Neuronal stem cell (in vitro differentiated cells): ENCODE measurements around the gene HAS3.
"Not testable (repeated sequence)": the region's sequence is repeated elsewhere in the genome, so short reads cannot be mapped to it uniquely, and the experiment has no call there.

Experiments
- DNase-seq: peaks from one replicate; pipeline ENCODE4 v3.0.0-alpha.2; 2013; ENCODE audit warnings: low spot score
- H2AFZ ChIP-seq: one replicate; pipeline ENCODE4 v1.6.1; 2013; ENCODE audit warnings: mild to moderate bottlenecking, low read length, inconsistent platforms
- H2AK5ac ChIP-seq: 2 replicates; pipeline ENCODE4 v1.6.1; 2013; ENCODE audit warnings: low read depth, mild to moderate bottlenecking, inconsistent platforms, low read length, moderate library complexity, mixed read lengths
- H2BK120ac ChIP-seq: 2 replicates; pipeline ENCODE4 v1.6.1; 2013; ENCODE audit warnings: low read depth, mild to moderate bottlenecking, inconsistent platforms, low read length, moderate library complexity, mixed read lengths
- H2BK12ac ChIP-seq: one replicate; pipeline ENCODE4 v1.6.1; 2013; ENCODE audit warnings: low read length, inconsistent platforms
- H2BK15ac ChIP-seq: 2 replicates; pipeline ENCODE4 v1.6.1; 2013; ENCODE audit warnings: mild to moderate bottlenecking, low read length, inconsistent platforms, mixed read lengths
- H2BK5ac ChIP-seq: one replicate; pipeline ENCODE4 v1.6.1; 2013; ENCODE audit warnings: inconsistent platforms, mild to moderate bottlenecking, low read length, moderate library complexity
- H3K14ac ChIP-seq: one replicate; pipeline ENCODE4 v1.6.1; 2013; ENCODE audit warnings: low read length, inconsistent platforms
- H3K18ac ChIP-seq: 2 replicates; pipeline ENCODE4 v1.6.1; 2013; ENCODE audit warnings: low read length, inconsistent platforms
- H3K23ac ChIP-seq: 2 replicates; pipeline ENCODE4 v1.6.1; 2013; ENCODE audit warnings: low read depth, mild to moderate bottlenecking, mixed read lengths, low read length, inconsistent platforms; ENCODE audit not compliant: poor library complexity
- H3K27ac ChIP-seq: replicated peaks from 3 replicates; pipeline ENCODE4 v1.5.1; 2013; ENCODE audit warnings: low read length, inconsistent platforms
- H3K27me3 ChIP-seq, 3 experiments: 2 replicates each; pipeline ENCODE4 v1.6.1; 2013; ENCODE audit warnings: low read length in 3 of 3, mild to moderate bottlenecking in 2 of 3, inconsistent platforms in 1 of 3, low read depth in 1 of 3, mixed read lengths in 1 of 3, moderate library complexity in 1 of 3; ENCODE audit not compliant: control insufficient read depth in 3 of 3, insufficient read depth in 3 of 3
- H3K36me3 ChIP-seq, 2 donors: replicated peaks in 1 of 2; 2 replicates each; pipeline ENCODE4 v1.6.1; 2013; ENCODE audit warnings: low read length in 2 of 2; ENCODE audit not compliant: control insufficient read depth in 2 of 2, insufficient read depth in 2 of 2
- H3K4ac ChIP-seq: 2 replicates; pipeline ENCODE4 v1.6.1; 2013; ENCODE audit warnings: inconsistent platforms, mild to moderate bottlenecking, low read length, moderate library complexity
- H3K4me1 ChIP-seq, 2 donors: 1 replicate in 1 of 2; 2 replicates in 1 of 2; pipeline ENCODE4 v1.6.1; 2013; ENCODE audit warnings: low read length in 2 of 2, low read depth in 1 of 2; ENCODE audit not compliant: control insufficient read depth in 2 of 2, insufficient read depth in 1 of 2
- H3K4me2 ChIP-seq: one replicate; pipeline ENCODE4 v1.6.1; 2013; ENCODE audit warnings: mild to moderate bottlenecking, low read length, inconsistent platforms; ENCODE audit not compliant: insufficient read depth, poor library complexity, severe bottlenecking
- H3K4me3 ChIP-seq, 2 donors: 2 replicates each; pipeline ENCODE4 v1.5.1; 2013; ENCODE audit warnings: low read length in 2 of 2, mild to moderate bottlenecking in 2 of 2, inconsistent platforms in 1 of 2, moderate library complexity in 1 of 2
- H3K79me1 ChIP-seq: one replicate; pipeline ENCODE4 v1.6.1; 2013; ENCODE audit warnings: low read depth, mild to moderate bottlenecking, inconsistent platforms, low read length, moderate library complexity
- H3K9ac ChIP-seq: one replicate; pipeline ENCODE4 v1.6.1; 2013; ENCODE audit warnings: mild to moderate bottlenecking, low read depth, low read length, inconsistent platforms; ENCODE audit not compliant: poor library complexity
- H3K9me3 ChIP-seq, 2 donors: replicated peaks in 1 of 2; 2 replicates each; pipeline versions ENCODE3 to v1.6.1; 2013; ENCODE audit warnings: low read length in 2 of 2, mild to moderate bottlenecking in 2 of 2, inconsistent platforms in 1 of 2, low read depth in 1 of 2, mixed read lengths in 1 of 2, moderate library complexity in 1 of 2; ENCODE audit not compliant: control insufficient read depth in 2 of 2, insufficient read depth in 1 of 2
- H4K8ac ChIP-seq: one replicate; pipeline ENCODE4 v1.6.1; 2013; ENCODE audit warnings: low read depth, mild to moderate bottlenecking, inconsistent platforms, low read length, moderate library complexity
- H4K91ac ChIP-seq: one replicate; pipeline ENCODE4 v1.6.1; 2013; ENCODE audit warnings: low read length, low read depth, mild to moderate bottlenecking, inconsistent platforms; ENCODE audit not compliant: poor library complexity
- WGBS, 2 donors: extraction: QIAGEN DNeasy Blood & Tissue Kit; methylation state at CpG; one replicate each; pipeline ENCODE4 v1.1.7; 2013; ENCODE audit warnings: missing lambda C conversion rate in 2 of 2, mixed read lengths in 1 of 2; ENCODE audit not compliant: insufficient read length in 2 of 2, insufficient replicate concordance in 1 of 2; ENCODE audit errors: extremely low coverage in 2 of 2; 5-methylcytosine and 5-hydroxymethylcytosine counted together

HAS3 gene

GRCh38 chr16:69124961-69125360 is 19.5 kb downstream of the HAS3 start:
- H3K79me1 ChIP-seq, H3K4me2 ChIP-seq, H3K23ac ChIP-seq, H3K4me3 ChIP-seq, H3K9ac ChIP-seq, H3K4ac ChIP-seq, H3K14ac ChIP-seq, H3K4me1 ChIP-seq, H4K8ac ChIP-seq, DNase-seq, H2AFZ ChIP-seq, H2BK5ac ChIP-seq, H3K18ac ChIP-seq, H2AK5ac ChIP-seq, H2BK15ac ChIP-seq, H3K27me3 ChIP-seq, H4K91ac ChIP-seq, H3K9me3 ChIP-seq, H2BK120ac ChIP-seq, H3K27ac ChIP-seq, H2BK12ac ChIP-seq: not testable (repeated sequence)
- peaks cover 14 to 91% of the 10 kb centered on the region in 2 donors for H3K36me3 ChIP-seq
- no CpG with 5 or more reads among the region's 14 CpGs for WGBS, 2 donors

DNA sequence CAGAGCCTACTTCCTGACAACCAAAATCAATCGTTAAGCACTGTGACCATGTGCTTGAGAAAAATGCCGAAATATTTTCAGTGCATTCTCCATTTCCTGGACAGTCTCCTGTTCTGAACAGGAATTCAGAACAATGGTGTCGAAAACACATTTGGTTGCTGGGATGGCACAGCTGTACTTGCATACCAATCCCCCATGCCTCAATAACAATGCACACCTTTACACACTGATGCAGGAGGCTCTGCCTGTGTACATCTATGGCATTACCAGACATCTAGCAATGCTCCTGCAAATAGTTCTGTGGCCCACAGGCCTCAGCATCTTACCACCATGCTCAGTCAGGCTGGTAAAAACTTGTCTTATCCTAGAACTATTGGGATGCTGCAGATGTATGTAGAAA is 20.8 kb downstream of the HAS3 start:
- no peak for DNase-seq
- no peak overlapping the region for H3K14ac ChIP-seq
- no peaks in the 10 kb centered on the region for H3K27me3 ChIP-seq
- no peak overlapping the region for H4K8ac ChIP-seq
- H3K18ac ChIP-seq: no peak overlapping the region
- H4K91ac ChIP-seq: no peak overlapping the region
- H3K23ac ChIP-seq: no peak overlapping the region
- no peaks in the 10 kb centered on the region for H3K9me3 ChIP-seq
- no peak overlapping the region for H2AK5ac ChIP-seq
- peaks cover 0 to 6% of the 10 kb centered on the region in 2 donors for H3K4me1 ChIP-seq
- no CpG with 5 or more reads among the region's 3 CpGs for WGBS, 2 donors
- H3K9ac ChIP-seq: no peak overlapping the region
- H3K4me3 ChIP-seq: no peak overlapping the region
- no peak overlapping the region for H3K27ac ChIP-seq
- no peak overlapping the region for H2AFZ ChIP-seq
- H3K79me1 ChIP-seq: peaks cover 5% of the 10 kb centered on the region
- H2BK12ac ChIP-seq: no peak overlapping the region
- no peak overlapping the region for H2BK15ac ChIP-seq
- no peak overlapping the region for H3K4ac ChIP-seq
- peaks cover 2 to 90% of the 10 kb centered on the region in 2 donors for H3K36me3 ChIP-seq
- H2BK5ac ChIP-seq: no peak overlapping the region
- no peak overlapping the region for H3K4me2 ChIP-seq
- no peak overlapping the region for H2BK120ac ChIP-seq

GRCh38 chr16:69126801-69127200 is 21.3 kb downstream of the HAS3 start:
- not testable (repeated sequence) for H3K27me3 ChIP-seq, H4K91ac ChIP-seq, H3K4me3 ChIP-seq, H3K18ac ChIP-seq, H2BK12ac ChIP-seq, H3K14ac ChIP-seq, H2AK5ac ChIP-seq, H3K79me1 ChIP-seq, H2BK120ac ChIP-seq, H2BK5ac ChIP-seq, H3K4me1 ChIP-seq, H4K8ac ChIP-seq, H2AFZ ChIP-seq, H3K9me3 ChIP-seq, H3K23ac ChIP-seq, H3K27ac ChIP-seq, DNase-seq, H2BK15ac ChIP-seq, H3K4me2 ChIP-seq, H3K9ac ChIP-seq, H3K4ac ChIP-seq
- whole genome bisulfite sequencing, 2 donors: no CpG with 5 or more reads among the region's 10 CpGs
- peaks cover 1 to 86% of the 10 kb centered on the region in 2 donors for H3K36me3 ChIP-seq

GRCh38 chr16:69127966-69128510 is 22.6 kb downstream of the HAS3 start:
- Histone ChIP-seq H3K4me3 (no peak overlapping the region), H2BK15ac (no peak overlapping the region), H3K18ac (no peak overlapping the region), H3K79me1 (peaks cover 9% of the 10 kb centered on the region), H3K9ac (no peak overlapping the region), H3K4ac (no peak overlapping the region), H3K36me3 (peaks cover 1 to 74% of the 10 kb centered on the region in 2 donors), H2AFZ (no peak overlapping the region), H3K27me3 (no peaks in the 10 kb centered on the region), H2BK120ac (no peak overlapping the region), H4K8ac (no peak overlapping the region), H3K4me2 (no peak overlapping the region), H3K14ac (no peak overlapping the region), H2BK12ac (no peak overlapping the region), H3K9me3 (no peaks in the 10 kb centered on the region), H3K27ac (no peak overlapping the region), H4K91ac (no peak overlapping the region), H3K23ac (no peak overlapping the region), H2BK5ac (no peak overlapping the region), H2AK5ac (no peak overlapping the region), H3K4me1 (peaks cover 0 to 6% of the 10 kb centered on the region in 2 donors)
- DNase-seq: no peak
- no CpG with 5 or more reads among the region's 12 CpGs for WGBS, 2 donors
